ENCODE measurements around the gene ARRDC1. TPM values are rescaled to one million over a fixed set of nuclear protein-coding genes. Genes with fewer than 3 reads are reported as not detected.

The ARRDC1 gene
- total RNA-seq, 1 experiment from 2014 or later, result 47.1 TPM

DNA sequence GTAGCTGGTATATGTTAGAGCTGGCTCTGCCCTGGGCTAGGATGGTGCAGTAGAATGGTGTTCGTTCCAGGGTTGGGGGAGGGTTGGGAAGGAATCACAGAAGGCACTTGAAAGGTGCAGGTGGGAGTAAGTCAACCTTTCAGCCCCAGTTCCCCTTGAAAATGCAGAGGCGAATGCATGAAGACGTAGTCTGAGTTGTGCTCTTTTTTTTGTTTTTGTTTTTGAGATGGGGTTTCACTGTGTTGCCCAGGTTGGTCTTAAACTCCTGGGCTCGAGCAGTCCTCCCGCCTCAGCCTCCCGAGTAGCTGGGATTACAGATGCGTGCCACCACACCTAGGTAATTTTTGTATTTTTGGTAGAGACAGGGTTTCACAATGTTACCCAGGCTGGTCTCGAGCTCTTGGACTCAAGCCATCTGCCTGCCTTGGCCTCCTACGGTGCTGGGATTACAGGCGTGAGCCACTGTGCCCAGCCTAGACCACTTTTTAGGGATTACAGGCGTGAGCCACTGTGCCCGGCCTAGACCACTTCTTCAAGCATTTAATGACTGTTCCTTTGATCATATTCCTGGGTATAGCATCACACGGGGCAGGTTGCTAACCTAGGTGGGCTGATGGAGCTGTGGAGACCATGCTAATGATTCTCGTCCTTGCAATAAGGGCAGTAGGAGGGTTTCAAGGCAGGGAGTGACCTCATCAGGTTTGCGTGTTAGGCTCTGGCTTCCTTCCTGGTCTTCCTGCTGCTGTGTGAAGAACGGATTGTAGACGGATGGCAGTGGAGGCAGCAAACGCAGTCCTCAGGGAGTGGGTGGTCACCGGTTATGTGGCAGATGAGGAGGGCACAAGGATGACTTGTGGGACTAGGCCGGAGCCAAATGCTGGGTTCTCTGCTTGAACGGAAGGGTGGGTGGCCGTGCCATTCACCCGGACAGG is 27.0 kb downstream of the ARRDC1 start:
- in situ Hi-C loops (cut with HindIII; ENCODE audit: low pct_unique_long_range_greater_than_20kb, low sequenced_read_pairs) (no loop called here), intact Hi-C loops (cut with micrococcal nuclease; ENCODE audit: unreplicated experiment) (no loop called here)
- Histone ChIP-seq H3K4me3 (ENCODE audit: low read depth in 2 of 2, low read length in 2 of 2) (no peak overlapping the region), H3K4me1 (ENCODE audit: control insufficient read depth, insufficient read depth, low read length) (peaks cover 3% of the 10 kb centered on the region; the same call in 1 of the 2 replicates), H3K9me3 (ENCODE audit: control insufficient read depth, insufficient read depth, low read depth, low read length) (no peaks in the 10 kb centered on the region), H3K27me3 (ENCODE audit: control insufficient read depth, insufficient read depth, low read length) (no peaks in the 10 kb centered on the region), H3K36me3 (ENCODE audit: control insufficient read depth, insufficient read depth, low read length) (no peaks in the 10 kb centered on the region), H3K27ac (ENCODE audit: low read length) (no peak overlapping the region)
- BruUV-seq (replicated peaks), result no TSS peak
- POLR2A ChIA-PET, result no interaction called here
- TF ChIP-seq POLR2AphosphoS5 (IDR thresholded peaks at IDR 0.05; ENCODE audit: low read depth, low read length), result no peak
- TF ChIP-seq TCF7L2 (IDR thresholded peaks at IDR 0.05; ENCODE audit: low read depth, low read length), result no peak
- TF ChIP-seq, protein P1, sequence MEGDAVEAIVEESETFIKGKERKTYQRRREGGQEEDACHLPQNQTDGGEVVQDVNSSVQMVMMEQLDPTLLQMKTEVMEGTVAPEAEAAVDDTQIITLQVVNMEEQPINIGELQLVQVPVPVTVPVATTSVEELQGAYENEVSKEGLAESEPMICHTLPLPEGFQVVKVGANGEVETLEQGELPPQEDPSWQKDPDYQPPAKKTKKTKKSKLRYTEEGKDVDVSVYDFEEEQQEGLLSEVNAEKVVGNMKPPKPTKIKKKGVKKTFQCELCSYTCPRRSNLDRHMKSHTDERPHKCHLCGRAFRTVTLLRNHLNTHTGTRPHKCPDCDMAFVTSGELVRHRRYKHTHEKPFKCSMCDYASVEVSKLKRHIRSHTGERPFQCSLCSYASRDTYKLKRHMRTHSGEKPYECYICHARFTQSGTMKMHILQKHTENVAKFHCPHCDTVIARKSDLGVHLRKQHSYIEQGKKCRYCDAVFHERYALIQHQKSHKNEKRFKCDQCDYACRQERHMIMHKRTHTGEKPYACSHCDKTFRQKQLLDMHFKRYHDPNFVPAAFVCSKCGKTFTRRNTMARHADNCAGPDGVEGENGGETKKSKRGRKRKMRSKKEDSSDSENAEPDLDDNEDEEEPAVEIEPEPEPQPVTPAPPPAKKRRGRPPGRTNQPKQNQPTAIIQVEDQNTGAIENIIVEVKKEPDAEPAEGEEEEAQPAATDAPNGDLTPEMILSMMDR (IDR thresholded peaks at IDR 0.05), result no peak
- TF ChIP-seq, protein P2, sequence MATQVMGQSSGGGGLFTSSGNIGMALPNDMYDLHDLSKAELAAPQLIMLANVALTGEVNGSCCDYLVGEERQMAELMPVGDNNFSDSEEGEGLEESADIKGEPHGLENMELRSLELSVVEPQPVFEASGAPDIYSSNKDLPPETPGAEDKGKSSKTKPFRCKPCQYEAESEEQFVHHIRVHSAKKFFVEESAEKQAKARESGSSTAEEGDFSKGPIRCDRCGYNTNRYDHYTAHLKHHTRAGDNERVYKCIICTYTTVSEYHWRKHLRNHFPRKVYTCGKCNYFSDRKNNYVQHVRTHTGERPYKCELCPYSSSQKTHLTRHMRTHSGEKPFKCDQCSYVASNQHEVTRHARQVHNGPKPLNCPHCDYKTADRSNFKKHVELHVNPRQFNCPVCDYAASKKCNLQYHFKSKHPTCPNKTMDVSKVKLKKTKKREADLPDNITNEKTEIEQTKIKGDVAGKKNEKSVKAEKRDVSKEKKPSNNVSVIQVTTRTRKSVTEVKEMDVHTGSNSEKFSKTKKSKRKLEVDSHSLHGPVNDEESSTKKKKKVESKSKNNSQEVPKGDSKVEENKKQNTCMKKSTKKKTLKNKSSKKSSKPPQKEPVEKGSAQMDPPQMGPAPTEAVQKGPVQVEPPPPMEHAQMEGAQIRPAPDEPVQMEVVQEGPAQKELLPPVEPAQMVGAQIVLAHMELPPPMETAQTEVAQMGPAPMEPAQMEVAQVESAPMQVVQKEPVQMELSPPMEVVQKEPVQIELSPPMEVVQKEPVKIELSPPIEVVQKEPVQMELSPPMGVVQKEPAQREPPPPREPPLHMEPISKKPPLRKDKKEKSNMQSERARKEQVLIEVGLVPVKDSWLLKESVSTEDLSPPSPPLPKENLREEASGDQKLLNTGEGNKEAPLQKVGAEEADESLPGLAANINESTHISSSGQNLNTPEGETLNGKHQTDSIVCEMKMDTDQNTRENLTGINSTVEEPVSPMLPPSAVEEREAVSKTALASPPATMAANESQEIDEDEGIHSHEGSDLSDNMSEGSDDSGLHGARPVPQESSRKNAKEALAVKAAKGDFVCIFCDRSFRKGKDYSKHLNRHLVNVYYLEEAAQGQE (IDR thresholded peaks at IDR 0.05; ENCODE audit: insufficient read depth in 1 of 2, low read depth in 2 of 2, low read length in 1 of 2), result no peak
- no peak for TF ChIP-seq SIN3A (IDR thresholded peaks at IDR 0.05; ENCODE audit: borderline replicate concordance, insufficient read depth, low read depth, low read length)
- no peak for ATAC-seq
- CTCF ChIA-PET, result no interaction called here
- DNase-seq (ENCODE audit: low read depth, low spot score), result no peak

DNA sequence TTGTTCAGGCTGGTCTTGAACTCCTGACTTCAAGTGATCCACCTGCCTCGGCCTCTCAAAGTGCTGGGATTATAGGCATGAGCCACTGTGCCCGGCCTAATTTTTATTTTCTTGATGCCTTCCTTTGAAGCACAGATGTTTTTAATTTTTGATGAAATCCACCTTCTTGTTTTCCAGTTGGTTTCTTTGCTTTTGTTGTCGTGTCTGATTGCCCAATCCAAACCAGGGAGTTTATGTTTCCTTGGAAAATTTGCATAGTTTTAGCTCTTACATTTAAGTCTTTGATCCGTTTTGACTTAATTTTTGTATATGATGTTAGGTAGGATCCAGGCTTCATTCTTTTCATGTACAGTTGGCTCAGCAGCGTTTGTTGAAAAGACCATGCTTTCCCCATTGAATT is 28.5 kb downstream of the ARRDC1 start:
- ChIA-PET POLR2A (no interaction called here), CTCF (no interaction called here)
- DNase-seq (ENCODE audit: low read depth, low spot score), result no peak
- in situ Hi-C loops (cut with HindIII; ENCODE audit: low pct_unique_long_range_greater_than_20kb, low sequenced_read_pairs), result no loop called here
- TF ChIP-seq, protein P2 (IDR thresholded peaks at IDR 0.05; ENCODE audit: insufficient read depth in 1 of 2, low read depth in 2 of 2, low read length in 1 of 2), result no peak
- TF ChIP-seq, protein P1 (IDR thresholded peaks at IDR 0.05), result no peak
- TF ChIP-seq SIN3A (IDR thresholded peaks at IDR 0.05; ENCODE audit: borderline replicate concordance, insufficient read depth, low read depth, low read length), result no peak
- TF ChIP-seq TCF7L2 (IDR thresholded peaks at IDR 0.05; ENCODE audit: low read depth, low read length), result no peak
- no peak for TF ChIP-seq POLR2AphosphoS5 (IDR thresholded peaks at IDR 0.05; ENCODE audit: low read depth, low read length)
- no TSS peak for BruUV-seq (replicated peaks)
- Histone ChIP-seq H3K27ac (ENCODE audit: low read length) (no peak overlapping the region), H3K4me3 (ENCODE audit: low read depth in 2 of 2, low read length in 2 of 2) (no peak overlapping the region), H3K27me3 (ENCODE audit: control insufficient read depth, insufficient read depth, low read length) (no peaks in the 10 kb centered on the region), H3K36me3 (ENCODE audit: control insufficient read depth, insufficient read depth, low read length) (no peaks in the 10 kb centered on the region), H3K9me3 (ENCODE audit: control insufficient read depth, insufficient read depth, low read depth, low read length) (no peaks in the 10 kb centered on the region), H3K4me1 (ENCODE audit: control insufficient read depth, insufficient read depth, low read length) (peaks cover 3% of the 10 kb centered on the region; the same call in 1 of the 2 replicates)
- no peak for ATAC-seq
- intact Hi-C loops (cut with micrococcal nuclease; ENCODE audit: unreplicated experiment), result no loop called here
